GM12891 (cell line): ENCODE data around the gene PARP12.

ENCODE experiments used
- DNase-seq: peaks from one replicate; pipeline ENCODE4 v3.0.0; 2011; ENCODE audit warnings: low spot score; ENCODE audit not compliant: insufficient read length
- FAIRE-seq: peaks from 2 replicates; lab custom pipeline; 2011; peaks lifted over from hg19 to GRCh38; lab: Jason Lieb, UNC
- PAX5 ChIP-seq: IDR thresholded peaks from 2 replicates; pipeline ENCODE4 v1.6.1; 2011; ENCODE audit warnings: low read length, moderate library complexity, mild to moderate bottlenecking; ENCODE audit not compliant: insufficient read depth, severe bottlenecking
- POLR2A ChIP-seq: IDR thresholded peaks from 2 replicates; pipeline ENCODE4 v1.6.1; 2011; ENCODE audit warnings: low read depth, low read length, control low read depth
- POLR2AphosphoS5 ChIP-seq: IDR thresholded peaks from 2 replicates; pipeline ENCODE4 v1.6.1; 2011; ENCODE audit warnings: low read depth, low read length, control low read depth
- POU2F2 ChIP-seq: IDR thresholded peaks from 2 replicates; pipeline ENCODE4 v1.6.1; 2011; ENCODE audit warnings: low read depth, mild to moderate bottlenecking, control low read depth, low read length, moderate library complexity
- SPI1 ChIP-seq: IDR thresholded peaks from 2 replicates; pipeline ENCODE4 v1.6.1; 2011; ENCODE audit warnings: low read depth, low read length, control low read depth
- TAF1 ChIP-seq: IDR thresholded peaks from 2 replicates; pipeline ENCODE4 v1.6.1; 2011; ENCODE audit warnings: low read depth, low read length, control low read depth

PARP12 gene

DNA sequence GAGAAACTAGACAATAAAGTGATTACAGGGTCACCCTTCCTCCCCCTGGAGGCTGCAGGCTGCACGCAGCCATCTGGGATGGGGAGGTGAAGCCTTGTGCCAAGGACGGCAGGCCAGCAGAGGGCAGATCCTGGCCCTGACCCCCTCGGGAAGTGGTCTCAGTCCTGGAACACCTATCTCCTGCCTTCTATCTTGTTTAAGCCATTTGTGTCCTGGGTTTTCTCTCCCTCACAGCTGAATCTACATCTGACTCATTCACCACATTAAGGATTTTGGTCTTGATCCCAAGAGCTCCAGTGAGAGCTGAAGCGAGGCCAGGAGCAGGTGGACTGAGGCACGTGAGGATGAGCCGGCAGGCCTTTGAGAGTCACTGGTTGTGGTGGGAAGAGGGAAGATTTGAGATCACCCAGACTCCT, 16.4 kb upstream of the PARP12 start:
- DNase-seq (no peak), FAIRE-seq (no peak)
- TF ChIP-seq POLR2AphosphoS5, result no peak
- TF ChIP-seq SPI1, result no peak
- no peak for TF ChIP-seq PAX5
- TF ChIP-seq POLR2A, result no peak

DNA sequence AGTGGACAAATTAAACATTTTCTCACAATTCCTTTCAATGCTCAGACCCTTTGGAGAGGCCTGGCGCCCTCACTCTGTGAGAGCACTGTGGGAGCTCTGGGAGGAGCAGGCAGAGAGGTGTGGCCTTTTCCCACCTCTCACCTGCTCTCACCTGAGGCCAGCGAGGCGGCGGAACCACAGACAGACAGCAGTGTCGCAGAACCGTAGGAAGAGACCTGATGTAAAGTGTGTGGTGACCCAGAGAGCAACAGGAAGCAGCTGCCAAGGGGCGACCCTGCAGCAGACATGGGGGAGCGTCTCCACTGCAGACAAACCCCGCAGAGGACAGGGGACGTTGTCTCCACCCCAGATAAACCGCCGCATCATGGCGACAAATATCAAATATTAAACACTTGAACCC, 15.6 kb upstream of the PARP12 start:
- FAIRE-seq (no peak), DNase-seq (no peak)
- TF ChIP-seq PAX5 (no peak), SPI1 (no peak)

DNA sequence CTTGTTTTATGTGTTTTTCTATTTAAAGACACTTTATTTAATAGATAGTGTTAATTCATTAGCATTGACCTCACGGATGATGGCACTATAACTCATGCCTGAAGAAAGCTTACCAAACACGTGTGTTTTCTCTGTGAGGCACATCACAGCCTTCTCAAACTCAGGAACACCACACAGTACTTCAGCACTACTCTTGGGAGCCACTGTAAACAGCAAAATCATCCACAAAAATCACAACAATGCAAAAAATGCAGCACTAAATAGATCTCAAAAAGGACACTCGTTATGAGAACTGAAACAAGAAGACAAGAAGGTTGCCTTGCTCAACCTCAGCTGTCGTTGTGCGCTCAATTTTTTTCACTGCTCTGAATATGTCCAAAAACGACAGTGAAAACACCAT, 12.0 kb upstream of the PARP12 start:
- no peak for TF ChIP-seq SPI1
- TF ChIP-seq PAX5, result no peak
- no peak for TF ChIP-seq POLR2AphosphoS5
- TF ChIP-seq TAF1, result no peak
- no peak for TF ChIP-seq POLR2A
- no peak for TF ChIP-seq POU2F2
- DNase-seq (no peak), FAIRE-seq (no peak)

DNA sequence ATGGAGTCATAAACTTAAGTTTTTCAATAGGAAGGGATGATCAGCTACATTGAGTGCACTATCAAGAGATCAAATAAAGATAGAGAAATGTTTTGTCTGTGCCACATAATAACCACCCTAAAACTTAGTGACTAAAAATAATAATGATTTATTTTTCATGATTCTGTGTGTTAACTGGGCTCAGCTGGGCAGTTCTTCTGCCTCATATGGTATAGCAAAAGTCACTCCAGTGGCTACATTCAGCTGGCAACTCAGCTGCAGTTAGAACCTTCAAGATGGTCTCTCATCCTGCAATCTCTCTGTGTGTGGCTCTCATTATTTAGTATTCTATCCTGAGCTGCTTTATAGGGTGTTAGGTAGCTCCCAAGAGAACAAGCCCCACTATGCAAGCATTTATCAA, 7.8 kb upstream of the PARP12 start:
- no peak for TF ChIP-seq TAF1
- TF ChIP-seq PAX5, result no peak
- DNase-seq (no peak), FAIRE-seq (no peak)

DNA sequence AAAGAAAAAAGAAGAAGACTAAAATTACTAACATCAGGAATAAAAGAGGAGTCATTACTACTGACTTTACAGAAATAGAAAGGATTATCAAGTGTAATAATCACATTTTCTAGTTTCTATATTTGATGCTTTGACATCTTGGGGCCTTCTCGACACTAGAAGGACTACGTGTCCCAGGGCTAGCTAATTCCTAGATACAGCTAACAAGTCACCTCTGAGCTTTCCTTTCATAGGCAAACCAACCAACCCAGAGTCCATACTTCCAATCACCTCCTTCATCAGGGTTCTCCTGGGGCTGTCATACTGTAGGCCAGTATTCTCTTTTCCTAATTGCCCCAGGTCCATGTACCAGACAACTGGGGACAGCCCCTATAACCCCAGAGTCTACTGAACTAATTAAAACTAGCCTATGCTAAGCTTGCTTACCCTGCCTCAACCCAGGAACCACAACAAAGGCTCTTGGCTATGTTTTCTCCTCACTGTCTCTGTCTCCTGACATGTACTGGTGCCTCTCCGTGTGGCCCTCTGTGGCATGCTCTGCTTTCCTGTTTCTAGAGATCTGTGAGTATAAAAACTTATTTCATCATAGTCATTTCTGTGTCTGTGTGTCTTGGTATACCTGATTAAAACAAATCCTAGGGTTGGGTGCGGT, 6.7 kb upstream of the PARP12 start:
- no peak for FAIRE-seq
- no peak for TF ChIP-seq POLR2A
- TF ChIP-seq POLR2AphosphoS5, result no peak
- TF ChIP-seq PAX5, result no peak
- TF ChIP-seq POU2F2, result no peak
- no peak for TF ChIP-seq SPI1
- no peak for TF ChIP-seq TAF1
- no peak for DNase-seq

DNA sequence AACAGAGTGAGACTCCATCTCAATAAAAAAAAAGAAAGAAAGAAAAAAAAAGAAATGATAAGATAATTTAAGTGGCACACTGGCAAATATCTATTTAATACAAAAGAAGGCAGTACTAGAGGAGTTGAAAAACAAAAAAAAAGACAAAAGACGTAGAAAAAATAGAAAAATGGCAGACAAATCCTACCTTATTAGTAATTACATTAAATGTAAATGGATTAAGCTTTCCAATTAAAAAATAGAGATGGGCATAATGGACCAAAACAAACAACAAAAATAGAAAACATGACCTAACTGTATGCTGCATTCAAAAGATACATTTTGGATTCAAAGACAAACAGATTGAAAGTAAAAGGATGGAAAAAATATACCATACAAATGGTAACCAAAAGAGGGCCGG, 5.3 kb upstream of the PARP12 start:
- TF ChIP-seq POLR2A (no peak), PAX5 (no peak), POLR2AphosphoS5 (no peak), POU2F2 (no peak), SPI1 (no peak), TAF1 (no peak)
- DNase-seq (no peak), FAIRE-seq (no peak)

DNA sequence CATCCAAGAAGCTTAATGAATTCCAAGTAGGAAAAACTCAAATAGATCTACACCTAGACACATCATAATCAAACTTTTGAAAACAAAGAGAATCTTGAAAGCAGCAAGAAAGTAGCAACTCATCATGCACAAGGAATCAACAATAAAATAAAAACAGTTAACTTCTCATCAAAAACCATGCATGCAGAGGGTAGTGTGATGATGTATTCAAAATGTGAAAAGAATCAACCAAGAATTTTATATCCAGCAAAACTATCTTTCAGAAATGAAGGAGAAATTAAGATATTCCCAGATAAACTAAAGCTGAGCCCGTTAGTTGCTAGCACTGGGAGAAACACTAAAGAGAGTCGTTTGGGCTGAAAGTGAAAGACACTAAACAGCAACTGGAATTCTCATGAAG, 4.3 kb upstream of the PARP12 start:
- DNase-seq (no peak), FAIRE-seq (no peak)
- TF ChIP-seq POLR2AphosphoS5 (no peak), PAX5 (no peak), SPI1 (no peak), TAF1 (no peak), POU2F2 (no peak), POLR2A (no peak)

DNA sequence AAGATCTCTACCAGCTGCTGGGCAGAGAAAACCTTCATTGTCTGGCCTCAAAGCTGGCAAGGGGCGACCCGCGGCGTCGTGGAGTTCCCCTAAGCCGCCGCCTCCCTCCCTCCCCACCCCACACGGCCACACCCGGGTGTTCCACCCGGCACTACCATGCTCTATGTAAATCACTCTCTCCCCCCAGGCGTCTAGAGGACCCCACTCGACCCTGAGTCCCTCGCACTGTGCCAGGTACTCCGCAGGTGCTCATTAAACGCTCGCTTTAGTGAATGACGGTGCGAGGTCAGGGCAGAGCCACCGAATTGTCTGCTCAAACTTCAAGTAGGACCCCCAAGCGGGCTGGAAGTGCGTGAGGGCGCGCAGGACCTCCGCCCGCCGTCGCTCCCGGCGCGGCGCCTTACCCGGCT, 628 bp downstream of the PARP12 start:
- FAIRE-seq, result no peak
- TF ChIP-seq SPI1 (no peak), POLR2AphosphoS5 (no peak), POLR2A (no peak), TAF1 (no peak), POU2F2 (no peak), PAX5 (no peak)
- DNase-seq, result no peak

DNA sequence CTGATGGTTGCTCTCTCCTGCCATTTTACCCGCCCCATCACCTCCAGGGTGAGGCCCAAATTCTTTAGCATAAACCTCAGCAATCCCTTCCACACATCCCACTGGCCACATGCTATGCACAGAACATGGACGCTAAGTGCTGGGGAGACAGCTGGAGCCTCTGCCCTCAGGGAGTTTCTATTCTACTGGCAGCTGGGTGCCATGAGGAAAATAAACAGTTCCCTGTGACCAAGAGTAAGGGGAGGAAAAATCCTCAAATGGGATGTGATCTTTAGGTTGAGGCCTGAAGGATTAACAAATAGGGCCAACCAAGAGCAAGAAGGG, 1.2 kb downstream of the PARP12 start:
- FAIRE-seq, result no peak
- no peak for DNase-seq
- no peak for TF ChIP-seq POLR2A
- TF ChIP-seq POLR2AphosphoS5, result no peak
- TF ChIP-seq POU2F2, result no peak
- no peak for TF ChIP-seq TAF1
- no peak for TF ChIP-seq SPI1
- no peak for TF ChIP-seq PAX5

DNA sequence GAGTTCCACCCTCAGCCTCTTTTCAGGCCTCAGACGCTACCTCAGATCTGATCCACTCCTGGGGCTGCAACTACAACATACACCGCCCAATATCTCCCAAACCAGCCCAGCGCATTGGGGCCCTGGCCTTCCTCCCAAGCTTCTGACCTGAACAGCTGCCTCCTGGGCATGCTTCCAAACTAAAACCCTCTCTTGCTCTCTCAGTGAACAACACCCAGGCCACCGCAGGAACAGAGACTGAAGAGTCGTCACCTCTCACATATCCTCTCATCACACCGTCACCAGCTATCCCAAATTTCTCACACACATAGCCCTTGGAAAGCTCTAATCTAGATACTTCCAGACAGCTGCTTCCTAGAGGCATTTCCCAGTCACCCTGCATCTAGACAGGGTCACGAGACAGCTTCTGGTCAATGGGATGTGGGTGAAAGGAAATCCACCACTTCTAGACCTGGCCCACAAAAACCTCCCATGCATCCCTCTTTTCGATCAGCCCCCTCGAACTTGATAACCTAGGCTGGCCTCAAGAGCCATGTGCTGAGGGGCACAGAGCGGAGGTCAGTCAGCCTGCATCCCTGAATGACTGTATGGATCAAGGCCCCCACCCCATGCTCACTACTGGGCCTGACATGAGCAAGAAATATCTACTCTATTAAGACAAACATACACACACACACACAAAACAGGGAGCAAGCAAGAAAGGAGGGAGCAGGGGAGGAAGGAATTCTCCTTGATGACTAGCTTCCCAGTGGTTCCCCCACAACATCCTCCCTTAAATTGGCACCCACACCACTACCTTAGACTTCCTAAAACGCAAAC, 1.8 kb downstream of the PARP12 start:
- DNase-seq (no peak), FAIRE-seq (no peak)
- no peak for TF ChIP-seq POLR2A
- no peak for TF ChIP-seq POU2F2
- TF ChIP-seq POLR2AphosphoS5, result no peak
- TF ChIP-seq SPI1, result no peak
- TF ChIP-seq PAX5, result no peak
- no peak for TF ChIP-seq TAF1
